ENCODE results near the gene CMA1.

DNA sequence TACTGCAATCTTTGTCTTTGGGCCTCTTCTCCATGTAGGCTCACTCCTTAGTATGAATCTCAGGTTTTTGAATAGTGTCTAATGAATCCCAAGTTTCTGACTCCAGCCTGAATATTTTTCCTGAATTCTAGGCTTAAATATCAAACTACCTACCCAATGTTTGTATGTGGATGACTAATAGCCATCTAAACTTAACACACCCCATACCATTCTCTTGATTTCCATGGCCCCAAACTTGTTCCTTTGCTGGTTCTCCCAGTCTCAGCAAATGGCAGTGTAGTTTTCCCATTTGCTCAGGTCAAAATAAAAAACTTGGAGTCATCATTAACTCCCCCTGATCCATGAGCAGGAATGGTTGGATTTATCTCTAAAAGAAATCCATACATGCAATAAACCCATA, 46.7 kb downstream of the CMA1 start:
- TF ChIP-seq, protein P1, sequence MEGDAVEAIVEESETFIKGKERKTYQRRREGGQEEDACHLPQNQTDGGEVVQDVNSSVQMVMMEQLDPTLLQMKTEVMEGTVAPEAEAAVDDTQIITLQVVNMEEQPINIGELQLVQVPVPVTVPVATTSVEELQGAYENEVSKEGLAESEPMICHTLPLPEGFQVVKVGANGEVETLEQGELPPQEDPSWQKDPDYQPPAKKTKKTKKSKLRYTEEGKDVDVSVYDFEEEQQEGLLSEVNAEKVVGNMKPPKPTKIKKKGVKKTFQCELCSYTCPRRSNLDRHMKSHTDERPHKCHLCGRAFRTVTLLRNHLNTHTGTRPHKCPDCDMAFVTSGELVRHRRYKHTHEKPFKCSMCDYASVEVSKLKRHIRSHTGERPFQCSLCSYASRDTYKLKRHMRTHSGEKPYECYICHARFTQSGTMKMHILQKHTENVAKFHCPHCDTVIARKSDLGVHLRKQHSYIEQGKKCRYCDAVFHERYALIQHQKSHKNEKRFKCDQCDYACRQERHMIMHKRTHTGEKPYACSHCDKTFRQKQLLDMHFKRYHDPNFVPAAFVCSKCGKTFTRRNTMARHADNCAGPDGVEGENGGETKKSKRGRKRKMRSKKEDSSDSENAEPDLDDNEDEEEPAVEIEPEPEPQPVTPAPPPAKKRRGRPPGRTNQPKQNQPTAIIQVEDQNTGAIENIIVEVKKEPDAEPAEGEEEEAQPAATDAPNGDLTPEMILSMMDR (IDR thresholded peaks at IDR 0.05) = no peak
- no peak for TF ChIP-seq POLR2AphosphoS5 (IDR thresholded peaks at IDR 0.05; ENCODE audit: insufficient read depth in 1 of 2, low read depth in 1 of 2)

All from vagina (tissue), 2 donors.